ENCODE results near the gene DHRS13.

- TF ChIP-seq GATA3 (IDR thresholded peaks at IDR 0.05; ENCODE audit: low read depth, low read length) (no peak), GATA2 (IDR thresholded peaks at IDR 0.05; ENCODE audit: low read depth, low read length) (no peak)
Observed at GRCh38 chr17:28899212-28899815, 3.6 kb downstream of the DHRS13 start.
